GM23248 (cell line): Measurements from ENCODE around the gene TSSC4.

Source experiments
- EZH2 ChIP-seq: fragments of 200-600 bp; sonication (generic); IDR thresholded peaks from 2 replicates; pipeline ENCODE4 v1.6.1; 2018; ENCODE audit warnings: antibody characterized with exemption, mild to moderate bottlenecking; ENCODE audit not compliant: insufficient read depth, poor library complexity, severe bottlenecking
- EZH2phosphoT487 ChIP-seq: fragments of 200-600 bp; sonication (generic); IDR thresholded peaks from 2 replicates; pipeline ENCODE4 v1.6.1; 2018; ENCODE audit warnings: antibody characterized with exemption, moderate library complexity, mild to moderate bottlenecking, low read depth; ENCODE audit not compliant: insufficient read depth

GRCh38 chr11:2417856-2418692 lies 17.5 kb downstream of the TSSC4 start:
- no peak for TF ChIP-seq EZH2phosphoT487
- no peak for TF ChIP-seq EZH2
